WTC11 (cell line): Measurements from ENCODE around the gene CA10.

ENCODE experiments used
- CREB1 ChIP-seq: sonication (generic); formaldehyde crosslinking; IDR thresholded peaks from 2 replicates; pipeline ENCODE4 v1.8.0; 2023; ENCODE audit warnings: mild to moderate bottlenecking, missing genetic modification reagents
- CTCF ChIP-seq: fragments of 200-600 bp; IDR thresholded peaks from 2 replicates; pipeline ENCODE4 v1.8.0; 2022; ENCODE audit warnings: antibody characterized with exemption
- HMGXB4 ChIP-seq: sonication (generic); formaldehyde crosslinking; IDR thresholded peaks from 2 replicates; pipeline ENCODE4 v1.8.1; 2023; ENCODE audit warnings: mild to moderate bottlenecking, moderate library complexity, missing genetic modification reagents
- MAX ChIP-seq: sonication (generic); formaldehyde crosslinking; IDR thresholded peaks from 2 replicates; pipeline ENCODE4 v1.8.0; 2022; ENCODE audit warnings: mild to moderate bottlenecking, missing genetic modification reagents
- OVOL2 ChIP-seq: fragments of 250-450 bp; sonication (Bioruptor Pico); IDR thresholded peaks from 2 replicates; pipeline ENCODE4 v1.9.0; 2021; ENCODE audit warnings: mild to moderate bottlenecking, borderline replicate concordance
- PRDM15 ChIP-seq: sonication (generic); formaldehyde crosslinking; IDR thresholded peaks from 2 replicates; pipeline ENCODE4 v1.8.0; 2022; ENCODE audit warnings: missing genetic modification reagents
- PREB ChIP-seq: sonication (generic); formaldehyde crosslinking; IDR thresholded peaks from 2 replicates; pipeline ENCODE4 v1.8.1; 2022; ENCODE audit warnings: mild to moderate bottlenecking, missing genetic modification reagents, moderate library complexity, borderline replicate concordance
- TEAD4 ChIP-seq: sonication (generic); formaldehyde crosslinking; IDR thresholded peaks from 2 replicates; pipeline ENCODE4 v1.8.0; 2022; ENCODE audit warnings: mild to moderate bottlenecking, missing genetic modification reagents

- TF ChIP-seq HMGXB4 (CRISPR knock-in tag) (no peak), MAX (CRISPR knock-in tag) (no peak), CREB1 (no peak), CTCF (no peak), PRDM15 (CRISPR knock-in tag) (no peak), TEAD4 (CRISPR knock-in tag) (no peak), OVOL2 (CRISPR knock-in tag) (no peak), PREB (CRISPR knock-in tag) (no peak)
These were observed at the start of gene CA10 for GRCh38 chr17:52158450-52159042.
